Fibroblast of skin of scalp (primary cell): ENCODE results near the gene P2RX6. TPM values are rescaled to one million over a fixed set of nuclear protein-coding genes. Genes with fewer than 3 reads are reported as not detected.
A peak's percentile ranks its signal among the peaks of the same experiment; 100 is the strongest.

Experiments used
- DNase-seq: peaks from one replicate; pipeline ENCODE4 v3.0.0-alpha.2; 2013
- polyA plus RNA-seq, 2 experiments: library from polyadenylated mRNA; unstranded; fragments of 120-200 nt; gene quantifications; one replicate each; pipeline ENCODE4 v1.2.1, GENCODE V29; 2013; ENCODE audit not compliant: insufficient read length in 2 of 2

The P2RX6 gene
- 2.5 TPM for polyA plus RNA-seq (2013, experiment 1 of 2; ENCODE audit: insufficient read length)
- polyA plus RNA-seq (2013, experiment 2 of 2; ENCODE audit: insufficient read length): 2.9 TPM

GRCh38 chr22:21014726-21015465, at the start of gene P2RX6:
TSS of gene P2RX6 (plus strand) at chr22:21015165. CDS start at chr22:21015175, 10 bp downstream.
- DNase-seq: peak; percentile 80

DNA sequence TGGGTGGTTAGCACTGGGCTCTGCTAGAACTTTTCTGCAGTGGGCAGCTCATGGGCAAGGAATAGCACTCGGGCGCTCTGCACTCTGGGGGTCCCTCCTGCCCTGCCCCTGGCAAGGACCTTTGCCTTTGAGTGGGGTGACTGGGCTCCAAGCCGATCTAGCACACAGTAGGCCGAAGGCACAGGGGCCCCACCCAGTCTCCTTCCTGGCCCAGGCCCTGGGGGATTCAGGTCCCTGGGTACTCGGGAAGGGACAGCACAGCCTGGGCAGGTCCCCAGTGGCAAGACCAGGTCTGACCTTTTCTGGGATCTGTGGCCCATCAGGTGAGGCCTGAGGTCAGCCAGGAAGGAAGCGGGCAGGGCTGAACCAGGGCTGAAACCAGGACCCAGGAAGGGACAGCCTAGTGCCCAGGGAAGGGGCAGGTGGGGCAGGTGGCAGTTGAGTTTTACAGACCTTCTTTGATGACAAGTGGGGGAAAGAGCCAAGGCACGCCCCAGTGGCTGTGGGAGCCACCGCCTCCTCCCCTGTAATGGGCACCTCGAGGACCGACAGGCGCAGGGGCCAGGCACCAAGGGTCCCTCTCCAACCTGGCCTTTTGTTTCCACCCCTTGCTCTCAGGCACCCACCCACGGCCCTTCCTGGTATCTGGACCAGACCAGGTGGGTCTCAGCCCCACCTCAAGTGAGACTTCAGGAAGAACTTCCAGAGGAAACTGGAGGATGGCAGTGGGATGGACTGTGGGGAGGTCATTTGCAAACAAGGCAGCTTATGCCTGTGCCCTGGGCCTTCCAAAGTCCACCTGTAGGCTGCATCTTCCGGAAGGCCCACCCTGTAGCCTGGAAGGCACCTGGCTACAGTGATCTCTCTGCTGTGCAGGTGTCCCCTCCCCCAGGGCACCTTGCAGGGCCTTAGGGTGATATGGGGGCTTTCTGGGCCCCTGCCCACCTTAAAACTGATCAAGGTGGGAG, 48.8 kb upstream of the P2RX6 start:
- DNase-seq: no peak

GRCh38 chr22:20966883-20967696, 47.9 kb upstream of the P2RX6 start, which contains the start of gene AIFM3:
TSS of gene AIFM3 (plus strand) at chr22:20967255. CDS start at chr22:20967945, 690 bp downstream.
- no peak for DNase-seq

- DNase-seq: no peak
These were observed 47.2 kb upstream of the P2RX6 start for GRCh38 chr22:20967697-20968211.

GRCh38 chr22:20968281-20968977, 46.5 kb upstream of the P2RX6 start:
- DNase-seq: no peak

DNA sequence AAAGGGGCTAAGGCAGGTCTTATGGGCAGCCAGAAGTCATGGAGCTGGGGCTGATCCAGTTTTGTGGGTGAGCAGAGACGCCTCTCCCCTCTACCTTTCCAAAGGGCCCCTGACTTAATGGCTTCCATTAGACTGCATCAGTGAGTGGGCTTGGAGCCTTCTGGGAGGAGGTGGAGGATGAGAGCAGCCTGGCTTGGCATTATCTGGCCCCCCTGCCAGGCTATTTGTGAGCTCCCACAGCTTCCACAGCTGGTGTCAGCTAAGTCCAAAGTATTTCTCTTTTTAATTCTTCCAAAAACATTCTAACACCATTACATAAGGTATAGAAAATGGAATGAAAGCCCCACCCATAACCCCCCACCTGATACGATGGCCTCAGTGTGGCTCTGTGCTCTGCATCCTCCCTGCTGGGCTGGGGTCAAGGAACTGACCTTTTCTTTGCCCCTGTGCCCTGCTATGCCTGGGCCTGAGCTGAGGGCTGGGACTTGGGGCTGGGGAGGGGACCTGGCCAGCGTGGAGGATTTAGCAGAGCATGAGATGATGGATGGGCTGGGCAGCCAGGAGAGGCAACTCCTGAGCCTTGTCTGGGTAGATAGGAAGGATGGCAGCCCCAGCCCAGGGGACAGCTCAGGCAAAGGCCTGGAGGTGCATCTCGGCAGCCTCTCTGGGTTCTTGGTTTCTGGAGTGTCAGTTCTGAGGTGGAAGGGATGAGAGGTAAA, 43.9 kb upstream of the P2RX6 start:
- no peak for DNase-seq

GRCh38 chr22:20972014-20972694, 42.8 kb upstream of the P2RX6 start:
- peak; percentile 31 for DNase-seq

DNA sequence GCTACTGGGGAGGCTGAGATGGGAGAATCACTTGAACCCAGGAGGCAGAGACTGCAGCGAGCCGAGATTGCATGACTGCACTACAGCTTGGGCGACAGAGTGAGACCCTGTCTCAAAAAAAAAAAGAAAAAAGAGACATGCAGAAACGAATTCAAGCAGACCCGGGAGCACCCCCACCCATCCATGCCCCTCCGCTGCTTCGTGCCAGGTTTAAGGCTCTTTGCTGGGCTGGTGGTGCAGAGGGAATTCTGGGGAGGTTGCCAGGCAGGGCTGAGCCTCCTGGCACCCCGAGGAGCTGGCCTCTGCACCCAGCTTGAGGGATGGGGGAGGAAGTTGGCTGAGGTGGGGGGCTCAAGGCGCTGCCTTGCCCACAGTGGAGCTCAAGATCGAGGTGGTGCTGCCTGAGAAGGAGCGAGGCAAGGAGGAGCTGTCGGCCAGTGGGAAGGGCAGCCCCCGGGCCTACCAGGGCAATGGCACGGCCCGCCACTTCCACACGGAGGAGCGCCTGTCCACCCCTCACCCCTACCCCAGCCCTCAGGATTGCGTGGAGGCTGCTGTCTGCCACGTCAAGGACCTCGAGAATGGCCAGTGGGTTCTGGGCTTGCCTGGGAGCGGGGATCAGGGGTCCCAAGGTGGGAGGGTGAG, 41.9 kb upstream of the P2RX6 start:
- DNase-seq: no peak

- DNase-seq: no peak
These were observed 41.2 kb upstream of the P2RX6 start for GRCh38 chr22:20973634-20974286.

DNA sequence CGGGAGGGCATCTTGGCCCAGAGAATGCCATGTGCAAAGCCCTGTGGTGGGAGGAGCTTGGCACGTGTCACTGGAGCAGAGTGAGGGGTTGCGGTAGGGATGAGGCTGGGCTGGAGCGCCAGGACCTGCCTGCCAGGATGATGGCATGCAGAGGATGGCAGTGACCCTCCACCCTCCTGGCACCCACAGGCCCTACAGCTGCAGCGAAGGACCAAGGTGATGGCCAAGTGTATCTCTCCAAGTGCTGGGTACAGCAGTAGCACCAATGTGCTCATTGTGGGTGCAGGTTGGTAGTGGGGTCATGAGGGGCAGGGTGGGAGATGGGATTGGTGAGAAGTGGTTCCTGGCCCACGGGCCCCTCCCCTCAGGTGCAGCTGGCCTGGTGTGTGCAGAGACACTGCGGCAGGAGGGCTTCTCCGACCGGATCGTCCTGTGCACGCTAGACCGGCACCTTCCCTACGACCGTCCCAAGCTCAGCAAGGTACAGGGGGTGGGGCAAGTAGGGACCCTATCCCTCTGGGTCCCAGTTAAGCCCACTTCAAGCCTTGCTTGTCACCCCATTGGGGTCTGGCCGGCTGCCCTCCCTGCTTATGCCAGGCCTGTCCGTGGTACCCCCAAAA, 40.5 kb upstream of the P2RX6 start:
- no peak for DNase-seq

- no peak for DNase-seq
These were observed 39.2 kb upstream of the P2RX6 start for GRCh38 chr22:20975541-20976290.

DNA sequence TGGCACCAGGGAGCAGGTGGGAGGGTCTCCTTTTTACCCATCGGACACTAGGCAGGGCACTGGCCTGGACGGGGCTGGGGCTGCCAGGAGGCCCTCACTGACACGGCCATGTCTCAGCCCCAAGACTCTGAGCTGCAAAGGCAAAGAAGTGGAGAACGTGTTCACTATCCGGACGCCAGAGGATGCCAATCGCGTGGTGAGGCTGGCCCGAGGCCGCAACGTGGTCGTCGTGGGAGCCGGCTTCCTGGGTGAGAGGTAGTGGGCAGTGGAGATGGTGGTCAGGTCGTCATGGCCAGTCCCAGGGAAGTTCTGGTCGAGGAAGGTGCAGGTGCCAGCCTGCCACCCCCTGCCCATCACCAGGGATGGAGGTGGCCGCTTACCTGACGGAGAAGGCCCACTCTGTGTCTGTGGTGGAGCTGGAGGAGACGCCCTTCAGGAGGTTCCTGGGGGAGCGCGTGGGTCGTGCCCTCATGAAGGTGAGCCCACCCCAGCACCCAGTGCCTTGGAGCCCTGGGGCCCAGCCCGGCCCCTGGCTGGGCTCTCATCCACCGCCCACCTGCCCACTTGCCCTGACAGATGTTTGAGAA, 38.6 kb upstream of the P2RX6 start:
- no peak for DNase-seq

DNA sequence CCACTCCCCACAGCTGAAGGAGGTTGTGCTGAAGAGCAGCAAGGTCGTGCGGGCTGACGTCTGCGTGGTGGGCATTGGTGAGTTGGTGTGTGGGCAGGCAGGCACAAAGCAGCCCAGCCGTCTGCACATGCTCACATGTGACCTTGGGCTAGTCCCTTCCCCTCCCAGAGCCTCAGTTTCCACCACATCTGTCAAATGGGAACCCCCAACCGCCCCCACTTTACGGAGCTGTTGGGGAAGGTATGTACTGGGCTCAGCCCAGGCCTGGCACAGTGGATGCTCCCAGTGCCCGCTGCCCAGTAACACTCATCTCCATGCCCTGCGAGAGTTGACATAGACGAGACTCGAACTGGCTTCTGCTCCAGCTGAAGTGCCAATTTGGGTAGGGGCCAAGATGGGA, 37.9 kb upstream of the P2RX6 start:
- no peak for DNase-seq

GRCh38 chr22:20977516-20978170, 37.3 kb upstream of the P2RX6 start:
- no peak for DNase-seq

DNA sequence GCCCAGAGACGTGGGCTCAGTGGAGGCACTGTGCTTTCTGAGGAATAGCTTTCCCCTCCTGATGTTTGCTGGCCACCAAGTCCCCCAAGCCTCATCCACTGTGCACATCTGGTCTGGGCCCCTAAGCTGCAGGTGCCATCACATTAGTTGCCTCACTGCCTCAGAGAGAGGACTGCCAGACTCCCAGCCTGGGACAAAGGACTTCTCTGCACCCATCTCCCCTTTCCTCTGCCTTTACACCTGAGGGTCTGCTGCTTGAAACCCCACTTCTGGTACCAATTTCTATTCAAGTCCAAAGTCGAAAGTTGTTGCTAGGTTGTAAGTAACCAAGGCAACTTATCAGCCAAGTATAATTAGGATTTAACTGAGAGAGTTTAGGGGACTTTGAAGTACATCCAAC, 36.5 kb upstream of the P2RX6 start:
- no peak for DNase-seq

- DNase-seq: peak; percentile 73
These were observed 35.6 kb upstream of the P2RX6 start for GRCh38 chr22:20979243-20979809.
